ENCODE measurements around the gene TSSC4.

TSSC4 gene

GRCh38 chr11:2419638-2420501 is 19.3 kb downstream of the TSSC4 start:
- DNase-seq = peak; percentile 80

DNA sequence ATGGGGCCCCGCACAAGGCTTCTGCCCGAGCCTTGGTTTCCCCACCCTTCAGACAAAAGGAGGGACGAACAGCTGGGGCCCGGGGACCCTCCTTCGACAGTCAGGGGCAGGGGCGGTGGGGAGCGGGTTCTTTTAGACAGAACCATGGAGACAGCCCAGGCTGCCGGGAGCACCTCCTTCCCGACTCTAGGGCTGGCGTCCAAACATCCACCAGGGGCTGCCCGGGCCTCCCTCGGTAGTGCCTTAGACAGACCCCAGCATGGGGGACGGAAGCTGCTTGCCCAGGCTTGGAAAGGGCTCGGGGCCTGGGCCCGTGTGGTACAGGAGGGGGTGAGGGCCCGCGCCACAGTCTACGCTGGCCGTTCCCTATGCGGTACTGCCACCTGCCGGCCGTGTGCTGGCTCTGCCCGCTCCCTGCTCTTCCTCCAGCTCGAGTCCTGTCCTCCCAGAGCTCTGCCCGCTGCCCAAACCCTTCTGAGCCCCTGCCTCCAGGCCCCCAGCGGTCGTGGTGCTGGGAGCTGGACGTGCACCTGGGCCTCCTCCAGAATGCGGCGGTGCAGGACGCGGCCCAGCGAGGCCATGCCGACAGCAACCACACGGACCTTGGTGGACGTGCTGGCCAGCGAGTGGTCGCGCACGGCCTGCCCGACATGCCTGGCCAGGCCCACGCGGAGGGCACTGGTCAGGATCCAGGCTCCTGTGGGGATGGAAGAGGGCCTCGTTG is 20.1 kb downstream of the TSSC4 start:
- peak; percentile 82 for DNase-seq

- DNase-seq = no peak
Observed at GRCh38 chr11:2421226-2421994, 20.9 kb downstream of the TSSC4 start.

GRCh38 chr11:2421996-2422395 is 21.4 kb downstream of the TSSC4 start:
- no peak for DNase-seq

DNA sequence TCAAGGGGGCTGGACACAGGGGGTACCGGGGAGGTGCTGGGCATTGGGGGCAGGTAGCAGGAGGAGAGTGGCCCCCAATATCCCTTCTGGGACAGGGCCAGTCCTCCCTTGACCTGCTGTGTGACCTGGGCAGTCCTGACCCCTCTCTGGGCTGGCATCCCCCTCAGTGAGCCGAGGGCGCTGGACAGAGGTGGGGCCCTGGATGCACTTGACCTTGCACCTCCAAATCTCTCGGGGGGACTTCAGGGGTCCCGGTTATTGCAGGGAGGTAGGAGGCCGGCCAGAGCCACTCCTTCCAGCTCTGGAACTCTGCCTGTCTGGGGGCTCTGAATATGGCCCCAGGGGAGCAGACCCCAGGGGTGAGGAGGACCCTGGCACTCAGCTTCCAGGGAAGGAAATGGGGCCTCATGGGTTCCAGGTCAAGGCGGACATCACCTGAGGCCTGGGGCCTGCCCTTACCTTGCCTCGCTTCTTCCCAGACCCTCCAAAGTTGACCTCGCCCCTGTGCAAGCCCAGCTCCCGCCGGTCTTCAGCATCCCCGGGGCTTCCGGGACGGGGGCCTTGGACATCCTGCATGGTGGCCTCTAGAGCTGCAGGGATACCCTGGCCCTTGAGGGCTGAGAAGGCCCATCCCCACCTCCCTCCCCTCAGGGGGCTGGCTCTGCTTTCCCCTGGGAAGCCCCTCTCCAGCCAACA is 22.1 kb downstream of the TSSC4 start:
- no peak for DNase-seq

DNA sequence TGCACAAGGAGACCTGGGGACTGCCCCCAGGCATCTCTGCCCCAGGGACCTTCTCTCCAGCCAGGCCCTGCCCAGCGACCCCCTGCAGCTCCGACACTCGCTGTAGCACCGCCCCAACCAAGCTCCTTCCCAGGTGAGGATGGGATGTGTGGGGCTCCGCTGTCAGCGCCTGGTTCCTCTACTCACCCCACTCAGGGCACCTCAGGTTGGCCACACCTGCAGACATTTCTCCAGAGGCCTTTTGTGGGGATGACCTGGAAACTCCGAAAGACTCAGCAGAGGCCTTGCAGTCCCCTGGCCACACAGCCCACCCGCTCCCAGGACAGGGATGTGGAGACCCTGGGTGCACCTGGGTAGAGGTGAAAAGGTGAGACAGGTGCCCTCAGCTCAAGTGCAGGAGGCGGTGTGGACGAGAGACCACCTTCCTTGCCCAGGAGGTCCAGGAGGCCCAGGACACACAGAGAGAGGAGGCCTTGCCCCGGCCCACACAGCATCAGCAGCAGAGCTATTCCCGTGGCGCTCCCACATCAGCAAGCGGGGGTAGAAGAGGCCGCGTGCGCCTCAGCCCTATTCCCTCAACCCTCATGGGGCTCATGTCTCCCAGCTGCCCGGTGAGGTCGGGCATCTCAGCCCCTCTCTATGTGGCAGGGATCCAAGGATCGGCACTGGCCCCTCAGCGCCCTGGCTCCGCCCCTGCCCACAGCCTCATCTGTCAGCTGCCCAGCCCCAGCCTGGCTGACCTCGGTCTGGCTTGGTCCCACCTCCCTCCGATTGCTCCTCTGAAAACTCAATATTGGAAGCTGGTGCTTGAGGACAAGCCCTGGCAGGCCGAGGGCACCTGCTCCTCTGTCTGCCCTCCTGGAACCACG is 22.8 kb downstream of the TSSC4 start:
- no peak for DNase-seq

- DNase-seq = no peak
Observed at GRCh38 chr11:2424811-2425495, 24.4 kb downstream of the TSSC4 start.

- DNase-seq = no peak
Observed at GRCh38 chr11:2425506-2425905, 25.0 kb downstream of the TSSC4 start.

DNA sequence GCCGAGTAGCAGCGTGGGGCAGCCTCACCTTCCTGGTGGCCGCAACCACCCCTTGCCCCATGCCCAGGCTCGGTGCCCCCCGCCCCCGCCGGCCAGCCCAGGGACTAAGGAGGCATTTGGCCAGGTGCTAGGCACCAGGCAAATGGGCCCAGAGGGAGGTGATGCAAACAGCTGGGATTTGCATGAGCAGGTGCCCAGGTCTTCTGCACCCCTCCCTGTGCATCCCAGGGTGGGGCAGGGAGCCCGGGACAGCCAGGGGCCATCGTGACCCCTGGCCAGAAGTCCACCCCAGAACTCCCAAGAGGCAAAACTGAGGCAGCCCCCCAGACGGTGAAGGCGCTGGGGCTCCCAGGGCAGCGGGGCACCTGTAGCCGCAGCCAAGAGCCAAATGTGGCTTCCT is 25.7 kb downstream of the TSSC4 start:
- DNase-seq = no peak

DNA sequence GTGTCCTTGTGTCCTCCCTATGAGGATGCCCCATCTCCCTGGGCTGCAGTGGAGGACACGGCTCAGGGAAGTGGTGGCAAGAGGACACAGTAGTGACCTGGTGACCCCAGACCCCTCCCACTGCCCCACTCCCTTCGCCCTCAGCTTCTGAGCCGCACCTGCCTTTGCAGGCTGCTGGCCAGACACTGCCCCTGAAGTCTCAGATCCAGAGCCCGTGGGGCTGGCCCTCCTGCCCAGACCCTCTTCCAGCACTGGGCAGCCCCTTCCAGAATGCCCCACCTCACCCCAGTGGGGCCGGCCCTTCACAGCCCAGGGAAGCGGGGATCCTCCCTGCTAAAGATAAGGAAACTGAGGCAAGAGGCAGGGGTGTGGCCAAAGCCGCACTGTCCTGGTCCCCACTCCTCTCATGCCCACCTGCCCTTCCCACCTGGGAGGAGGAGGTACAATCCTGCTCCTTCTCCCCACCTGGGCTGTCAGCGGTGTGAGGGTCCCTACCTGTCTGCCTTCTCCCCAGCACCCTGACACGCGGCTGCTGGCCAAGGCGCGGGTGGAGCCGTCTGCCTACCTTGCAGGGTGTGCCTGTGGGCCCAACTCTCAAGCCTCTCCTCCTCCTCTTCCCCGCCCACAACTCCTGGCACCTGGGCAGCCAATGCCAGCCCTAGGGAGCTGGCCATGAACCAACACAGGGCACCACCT is 26.4 kb downstream of the TSSC4 start:
- no peak for DNase-seq

- no peak for DNase-seq
Observed at GRCh38 chr11:2427721-2428321, 27.3 kb downstream of the TSSC4 start.

DNA sequence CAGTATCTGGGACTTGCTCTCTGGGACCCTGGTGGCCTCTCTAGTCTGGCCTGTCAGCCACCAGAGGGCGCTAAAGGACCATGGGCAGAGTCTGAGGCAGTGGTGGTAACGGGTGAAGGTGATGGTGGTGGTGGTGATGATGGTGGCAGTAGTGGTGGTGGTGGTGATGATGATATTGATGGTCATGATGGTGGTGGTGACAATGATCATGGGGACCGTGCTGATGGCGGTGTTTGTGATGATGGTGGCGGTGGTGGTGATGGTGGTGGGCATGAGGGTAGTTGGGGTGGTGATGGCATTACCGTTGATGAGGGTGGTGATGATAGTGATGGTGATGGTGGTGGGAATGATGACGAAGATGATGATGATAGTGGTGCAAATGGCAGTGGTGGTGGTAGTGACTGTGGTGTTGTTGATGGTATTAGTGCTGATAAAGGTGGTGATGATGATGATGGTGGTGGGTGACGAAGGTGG is 27.8 kb downstream of the TSSC4 start:
- peak; percentile 94 for DNase-seq

GRCh38 chr11:2431395-2431794 is 30.8 kb downstream of the TSSC4 start:
- no peak for DNase-seq

GRCh38 chr11:2432171-2432621 is 31.6 kb downstream of the TSSC4 start:
- no peak for DNase-seq

DNA sequence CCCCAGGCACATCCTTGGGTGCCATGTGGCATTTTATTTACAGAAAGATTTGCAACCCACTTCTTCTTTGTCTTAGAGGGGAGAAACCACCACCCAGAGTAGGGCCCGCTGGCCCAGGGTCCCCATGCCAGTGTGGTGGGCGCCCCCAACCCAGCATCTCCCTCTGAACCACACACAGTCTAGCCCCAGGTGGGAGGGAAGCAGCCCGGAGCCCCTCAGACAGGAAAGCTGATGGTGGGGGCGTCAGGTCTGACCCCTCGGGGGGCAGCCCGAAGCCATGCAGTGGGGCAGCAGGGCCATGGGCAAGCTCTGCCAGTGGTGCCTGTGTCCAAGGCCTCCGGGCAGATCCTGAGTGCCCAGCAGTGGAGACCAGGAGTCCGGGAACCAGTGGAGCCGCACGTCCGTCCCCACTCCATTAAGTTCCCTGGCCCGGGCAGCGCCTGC is 32.1 kb downstream of the TSSC4 start:
- DNase-seq = no peak

DNA sequence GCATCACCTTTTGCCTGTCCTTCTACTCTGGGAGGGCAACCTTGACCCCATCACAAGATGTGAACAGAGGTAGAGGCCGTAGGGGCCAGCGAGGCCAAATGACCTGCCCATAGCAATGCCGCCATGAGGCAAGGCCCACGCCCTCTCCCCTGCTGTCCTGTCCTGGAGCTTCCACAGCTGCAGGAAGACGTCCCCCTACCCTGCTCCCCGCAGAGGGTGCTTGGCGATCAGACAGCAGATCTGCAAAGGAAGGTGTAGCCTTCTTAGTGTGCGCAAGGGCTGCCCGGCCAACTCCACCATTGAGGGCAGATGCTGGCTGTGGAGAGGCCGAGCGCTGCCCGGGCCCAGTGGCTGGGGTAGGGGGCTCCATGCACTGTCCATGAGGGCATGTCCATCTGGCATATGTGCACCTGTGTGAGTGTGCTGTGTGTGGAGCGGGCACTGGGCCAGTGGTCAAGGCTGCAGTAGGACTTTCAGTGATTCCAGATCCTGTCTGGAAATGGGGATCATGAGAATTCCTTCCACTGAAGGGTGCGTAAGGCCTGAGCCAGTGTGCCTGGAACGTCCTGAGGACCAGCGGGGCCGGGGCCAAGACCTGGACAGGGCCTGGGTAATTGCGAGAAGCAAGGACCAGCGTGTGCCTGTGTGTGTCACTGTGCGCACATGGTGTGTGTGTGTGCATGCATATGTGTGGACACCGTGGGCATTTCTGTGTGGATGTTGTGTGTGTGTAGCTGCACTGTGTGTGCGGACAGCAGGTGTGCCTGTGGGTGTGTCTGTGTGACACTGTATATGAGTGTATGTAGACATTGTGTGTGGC is 32.8 kb downstream of the TSSC4 start:
- no peak for DNase-seq

- DNase-seq = no peak
Observed at GRCh38 chr11:2434008-2434407, 33.5 kb downstream of the TSSC4 start.

GRCh38 chr11:2434506-2435255 is 34.1 kb downstream of the TSSC4 start:
- DNase-seq = no peak
